ENCODE results near the gene LCLAT1.

LCLAT1 gene

DNA sequence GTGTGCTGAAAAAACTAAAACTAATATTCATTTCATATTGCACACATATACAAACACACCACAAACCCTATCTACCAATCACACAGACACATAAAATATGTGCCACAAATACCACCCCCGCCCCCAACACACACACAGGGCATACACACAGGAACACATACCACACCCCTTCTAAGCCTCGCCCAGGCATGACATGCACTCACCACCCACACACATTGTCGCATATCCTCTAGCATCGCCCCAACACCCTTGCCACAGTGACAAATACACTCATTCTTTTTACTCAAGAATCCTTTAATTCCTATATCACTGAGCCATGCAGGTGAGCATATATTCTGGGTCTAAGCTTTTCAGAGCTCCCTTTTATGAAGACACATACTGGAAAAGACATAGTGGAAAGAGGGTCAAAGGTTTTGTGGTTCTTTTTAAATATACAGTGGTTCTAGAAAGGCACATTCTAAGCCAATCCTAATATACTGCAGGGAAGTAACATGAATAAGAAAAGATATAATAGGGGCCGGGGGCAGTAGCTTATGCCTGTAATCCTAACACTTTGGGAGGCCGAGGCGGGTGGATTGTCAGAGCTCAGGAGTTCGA, 24.5 kb upstream of the LCLAT1 start:
- DNase-seq (ENCODE audit: low read depth), result peak; percentile 75

DNA sequence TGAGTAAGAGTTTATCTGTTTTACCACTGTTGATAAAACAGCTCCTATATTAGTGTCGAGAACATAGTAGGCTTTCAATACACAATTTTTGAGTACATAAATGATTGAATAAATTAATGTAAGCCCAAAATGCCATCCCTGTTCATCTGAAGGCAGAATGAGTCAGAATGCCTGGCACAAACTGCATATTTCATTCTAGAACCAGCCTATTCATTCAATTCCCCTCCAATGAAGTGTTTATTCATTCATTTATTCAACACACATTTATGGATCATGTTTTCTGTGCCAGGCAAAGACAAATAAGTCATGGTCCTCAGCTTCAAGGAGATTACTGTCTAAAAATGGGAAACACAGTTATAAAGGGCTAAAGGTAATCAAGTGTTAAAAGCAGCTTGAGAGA, 22.8 kb upstream of the LCLAT1 start:
- DNase-seq (ENCODE audit: low read depth), result no peak

DNA sequence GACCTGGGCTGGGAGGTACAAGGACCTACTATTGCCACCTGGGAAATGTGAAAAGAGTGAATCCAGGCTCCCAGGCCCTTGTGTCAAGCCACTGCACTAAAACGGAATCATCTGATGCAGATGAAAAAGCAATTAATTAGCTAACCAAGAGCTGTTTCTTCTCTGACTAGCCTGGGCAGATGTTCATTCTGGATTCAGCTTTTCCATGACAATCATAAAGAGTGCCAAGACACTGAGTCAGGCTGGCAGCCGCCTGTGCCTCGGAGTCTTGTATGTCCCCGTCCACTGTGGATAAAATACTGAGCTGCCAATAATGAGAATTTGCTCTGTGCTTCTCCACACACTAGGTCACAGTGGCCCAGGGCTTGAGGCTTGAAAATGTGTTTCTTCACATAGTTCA, 21.7 kb upstream of the LCLAT1 start:
- no peak for DNase-seq (ENCODE audit: low read depth)

DNA sequence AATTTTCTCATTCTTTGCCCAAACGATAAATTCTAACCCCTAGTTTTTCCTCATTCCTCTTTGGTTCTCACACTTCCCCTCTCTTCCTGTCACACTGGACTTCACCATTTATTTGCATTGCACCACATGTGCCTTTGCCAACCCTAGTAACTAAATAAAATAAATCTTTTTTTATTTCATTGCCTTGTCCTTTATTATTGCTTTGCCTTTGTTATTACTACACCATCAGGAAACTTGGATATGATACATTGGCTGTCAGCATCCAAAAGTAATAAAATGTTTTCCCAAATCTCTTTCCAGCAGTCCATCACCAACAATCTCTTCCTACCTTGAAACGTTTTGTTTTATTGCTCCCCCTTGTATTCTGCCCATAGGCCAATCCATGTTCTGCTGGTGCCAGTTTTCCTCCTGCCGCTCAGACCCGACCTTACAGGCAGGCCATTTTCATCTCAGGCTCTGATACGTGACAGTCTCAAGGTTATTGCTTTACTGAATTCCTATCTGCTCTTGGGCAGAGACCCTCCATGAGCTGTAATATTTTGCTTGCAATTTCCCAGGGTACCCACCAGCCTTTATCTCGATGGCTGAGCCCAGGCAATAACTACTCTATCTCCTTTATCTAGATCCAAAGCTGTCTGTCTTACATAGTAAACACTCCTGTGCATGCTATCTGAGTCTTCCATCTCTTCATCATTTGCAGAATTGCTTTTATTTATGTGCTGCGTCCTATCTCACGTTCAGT, 19.3 kb upstream of the LCLAT1 start:
- no peak for DNase-seq (ENCODE audit: low read depth)

DNA sequence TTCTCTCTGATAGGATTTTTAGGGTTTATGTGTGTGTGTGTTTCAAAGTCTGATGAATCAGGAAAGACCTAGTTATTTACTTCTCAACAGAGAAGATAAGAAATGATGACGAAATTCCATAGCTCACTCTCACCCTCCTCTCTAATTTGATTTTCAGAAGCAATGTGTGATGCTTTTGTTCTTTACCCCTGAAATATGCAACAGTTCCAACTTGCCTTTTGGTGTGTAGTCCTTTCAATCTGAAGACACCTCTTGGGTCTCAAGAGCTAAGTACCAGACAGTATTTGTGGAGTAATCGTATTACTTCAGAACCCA, 18.7 kb upstream of the LCLAT1 start:
- DNase-seq (ENCODE audit: low read depth), result no peak

DNA sequence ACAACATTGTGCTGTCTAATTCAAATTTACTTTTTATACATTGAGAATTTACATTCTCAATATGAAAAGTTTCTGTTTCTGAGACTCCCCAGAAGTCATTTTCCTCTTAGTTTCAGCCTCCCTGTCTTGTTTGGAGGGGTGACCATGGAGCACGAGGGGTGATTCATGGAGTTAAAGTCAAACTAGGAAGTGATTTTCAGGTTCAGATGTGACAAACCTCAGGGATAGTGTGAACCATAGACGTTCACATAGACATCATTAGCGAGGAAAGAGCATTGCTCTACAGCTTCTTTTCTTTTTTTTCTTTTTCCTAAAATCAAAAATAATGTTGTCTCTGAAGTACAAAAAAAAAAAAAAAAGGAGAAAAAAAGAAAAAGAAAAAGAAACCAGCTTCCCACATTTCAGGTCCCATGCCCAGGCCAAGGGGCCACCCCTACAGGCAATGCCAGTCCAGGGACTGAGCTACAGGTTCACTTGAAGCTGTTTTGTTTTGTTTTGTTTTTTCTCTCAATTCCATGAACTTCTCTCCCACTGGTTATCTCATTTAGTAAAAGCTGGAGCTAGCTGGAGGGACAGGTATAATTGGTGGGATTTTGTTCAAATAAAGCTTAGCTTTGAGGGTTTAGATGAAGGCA, 18.1 kb upstream of the LCLAT1 start:
- no peak for DNase-seq (ENCODE audit: low read depth)

DNA sequence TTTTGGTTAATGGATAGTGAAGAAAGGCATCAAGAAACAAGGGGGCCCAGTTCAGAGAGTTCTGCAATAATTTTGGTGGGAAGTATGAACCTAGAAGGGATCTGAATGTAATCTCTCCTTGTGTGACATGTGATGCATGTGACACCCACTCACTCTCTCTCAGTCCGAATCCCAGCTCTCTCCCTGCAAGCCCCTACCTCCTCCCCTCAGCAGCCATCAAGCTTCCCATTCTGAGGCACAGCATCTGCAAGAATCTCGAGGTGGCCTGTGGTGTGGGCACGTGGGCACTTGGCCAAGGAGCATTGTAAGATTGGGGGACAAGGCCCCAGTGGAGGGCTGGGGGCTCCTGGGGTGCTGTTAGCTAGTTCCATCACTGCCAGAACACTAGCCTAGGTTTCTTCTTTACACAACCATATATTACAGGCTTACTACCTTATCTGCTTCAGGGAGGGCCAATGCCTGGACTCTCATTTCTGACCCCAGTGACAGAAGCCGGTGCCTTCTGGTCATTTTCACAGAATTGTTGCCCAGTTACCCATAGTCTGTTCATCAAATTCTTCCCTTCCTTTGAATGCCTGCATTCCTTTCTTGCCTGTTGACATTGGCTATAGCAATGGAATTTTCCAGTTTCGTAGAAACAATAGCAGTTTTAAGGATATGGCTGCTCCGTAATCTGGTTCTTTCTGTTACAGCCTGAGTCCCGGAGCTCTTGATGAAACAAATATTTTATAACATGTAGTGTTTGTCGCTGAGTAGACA, 13.3 kb upstream of the LCLAT1 start:
- DNase-seq (ENCODE audit: low read depth), result no peak

DNA sequence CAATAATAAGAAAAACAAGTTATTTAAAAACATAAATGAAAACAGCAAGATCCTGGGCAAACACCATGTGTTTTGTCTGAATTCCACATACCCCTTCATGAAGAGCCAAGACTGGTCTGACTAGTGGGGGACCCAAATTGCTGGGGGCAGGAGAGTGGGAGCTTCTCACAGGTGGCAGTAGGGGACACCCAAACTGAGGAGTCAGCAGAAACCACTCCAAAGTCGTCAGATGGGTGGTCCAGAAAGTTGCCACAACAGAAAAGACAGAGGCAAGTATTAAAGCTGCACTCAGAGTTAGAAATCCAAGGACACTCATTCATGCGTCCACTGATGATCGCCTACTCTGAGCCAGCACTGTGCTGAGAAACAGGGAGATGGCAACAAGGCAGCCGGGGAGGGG, 12.3 kb upstream of the LCLAT1 start:
- no peak for DNase-seq (ENCODE audit: low read depth)

DNA sequence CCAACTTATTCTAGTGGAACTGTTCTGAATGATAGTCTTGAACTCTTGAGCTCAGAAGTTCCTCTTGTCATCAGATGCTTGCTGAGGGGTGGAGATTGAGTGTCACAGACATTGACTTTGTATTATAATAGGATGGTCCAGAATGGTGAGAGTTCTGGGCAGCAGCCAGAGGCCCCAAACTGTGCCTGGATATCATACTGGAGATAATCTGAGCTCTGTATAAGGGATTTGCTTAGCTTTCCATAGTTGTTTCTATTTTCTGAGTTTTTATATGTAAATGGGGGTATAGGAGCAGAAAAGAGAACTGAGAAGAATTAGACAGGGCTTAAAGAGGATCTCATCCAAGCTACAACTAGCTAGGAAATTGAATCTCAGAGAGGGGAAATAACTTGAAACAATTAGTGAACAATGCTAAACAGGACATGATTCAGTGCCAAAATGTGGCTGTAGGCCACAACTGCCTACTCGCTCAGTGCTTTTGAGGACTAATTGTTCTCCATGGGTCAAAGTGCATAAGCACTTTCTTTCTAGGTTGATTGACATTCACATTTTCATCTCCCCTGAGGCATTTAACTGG, 10.1 kb upstream of the LCLAT1 start:
- DNase-seq (ENCODE audit: low read depth), result no peak

DNA sequence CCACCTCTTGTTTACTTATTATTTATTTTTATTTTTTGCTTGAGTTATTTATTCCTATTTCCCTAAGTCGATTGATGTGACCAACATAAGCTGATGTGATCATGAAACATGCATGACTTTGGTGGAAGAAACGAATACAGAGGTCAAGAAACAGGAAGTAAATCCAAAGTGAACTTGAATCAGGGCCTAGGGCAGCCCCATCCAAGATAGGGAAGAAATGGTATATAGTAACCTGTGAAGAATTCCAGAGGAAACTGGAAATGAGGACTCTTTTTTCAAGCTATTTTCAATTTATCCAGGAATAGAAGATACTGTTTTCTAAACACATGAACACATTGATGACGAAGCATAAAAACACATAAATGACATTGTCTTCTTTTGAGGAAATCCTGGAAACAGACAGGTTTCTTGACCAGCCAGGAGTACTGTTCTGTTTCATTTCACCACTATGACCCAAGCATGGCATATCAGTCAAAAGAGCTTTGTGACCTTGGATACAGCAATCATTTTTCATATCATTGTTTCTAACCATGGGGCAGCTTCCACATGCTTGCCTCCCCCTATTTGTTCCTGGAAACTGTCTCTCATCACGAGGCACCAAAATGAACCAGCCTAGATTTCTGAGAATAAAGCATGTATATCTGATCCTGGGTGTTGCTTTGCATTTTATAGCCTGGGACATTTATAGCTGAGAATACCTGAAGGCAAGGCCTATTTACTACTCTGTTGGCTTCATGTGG, 9.1 kb upstream of the LCLAT1 start:
- DNase-seq (ENCODE audit: low read depth), result no peak

DNA sequence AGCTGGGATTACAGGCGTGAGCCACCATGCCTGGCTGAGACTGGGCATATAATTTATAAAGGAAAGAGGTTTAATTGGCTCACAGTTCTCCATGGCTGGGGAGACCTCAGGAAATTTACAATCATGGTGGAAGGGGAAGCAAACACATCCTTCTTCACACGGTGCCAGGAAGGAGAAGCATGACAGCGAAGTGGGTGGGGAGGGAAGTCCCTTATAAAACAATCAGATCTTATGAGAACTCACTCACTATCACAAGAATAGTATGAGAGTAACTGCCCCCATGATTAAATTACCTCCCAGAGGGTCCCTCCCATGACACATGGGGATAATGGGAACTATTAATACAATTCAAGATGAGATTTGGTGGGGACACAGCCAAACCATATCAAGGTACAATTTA, 7.8 kb upstream of the LCLAT1 start:
- DNase-seq (ENCODE audit: low read depth), result no peak

DNA sequence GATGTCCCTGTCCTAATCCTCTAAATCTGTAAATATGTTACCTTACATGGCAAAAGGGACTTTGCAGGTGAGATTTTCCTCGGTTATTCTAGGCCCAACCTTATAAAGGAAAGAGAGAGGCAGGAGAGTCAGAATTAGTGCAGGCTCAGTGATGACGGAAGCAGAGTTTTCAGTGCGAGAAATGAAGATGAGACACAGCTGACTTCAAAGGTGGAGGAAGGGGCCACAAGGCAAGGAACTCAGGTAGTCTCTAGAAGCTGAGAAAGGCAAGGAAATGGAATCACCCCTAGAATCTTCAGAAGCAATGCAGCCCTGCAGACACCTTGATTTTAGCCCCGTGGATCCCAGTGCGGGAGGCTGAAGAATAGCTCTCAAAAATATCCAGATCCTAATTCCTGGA, 7.2 kb upstream of the LCLAT1 start:
- DNase-seq (ENCODE audit: low read depth), result no peak

DNA sequence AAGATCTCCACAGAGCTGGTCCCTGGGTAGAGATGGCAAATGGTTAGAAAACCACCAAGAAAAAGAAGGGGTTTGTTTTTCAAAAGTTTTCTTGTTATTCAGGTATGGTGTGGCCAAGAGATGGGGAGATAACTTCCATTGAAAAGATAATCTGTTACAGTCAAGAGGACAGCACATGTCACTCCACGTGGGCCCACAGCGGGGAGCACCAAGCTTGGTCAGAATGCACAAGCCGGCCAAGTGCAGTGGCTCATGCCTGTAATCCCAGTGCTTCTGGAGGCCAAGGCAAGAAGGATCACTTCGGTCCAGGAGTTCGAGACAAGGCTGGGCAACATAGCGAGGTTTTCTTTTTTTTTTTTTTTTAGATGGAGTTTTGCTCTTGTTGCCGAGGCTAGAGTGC, 6.0 kb upstream of the LCLAT1 start:
- DNase-seq (ENCODE audit: low read depth), result no peak

DNA sequence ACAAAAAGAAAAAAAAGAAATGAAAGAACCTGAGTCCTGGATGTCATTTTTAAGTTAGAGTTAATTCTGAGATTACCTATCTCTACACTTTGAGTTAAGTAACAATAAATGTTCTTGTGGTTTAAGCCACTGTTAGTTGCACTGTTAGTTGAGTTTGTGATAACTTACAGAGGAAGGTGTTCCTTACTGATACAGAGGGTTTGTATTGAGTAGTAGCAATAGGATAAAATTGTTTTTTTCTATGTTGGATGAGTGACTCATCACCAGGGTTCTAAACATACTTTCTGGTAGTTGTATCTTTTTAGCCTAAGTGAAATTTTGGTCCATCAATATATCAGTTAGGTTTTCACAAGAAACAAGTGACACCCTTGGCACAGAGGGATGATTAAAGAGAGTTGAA, 4.0 kb upstream of the LCLAT1 start:
- DNase-seq (ENCODE audit: low read depth), result no peak

DNA sequence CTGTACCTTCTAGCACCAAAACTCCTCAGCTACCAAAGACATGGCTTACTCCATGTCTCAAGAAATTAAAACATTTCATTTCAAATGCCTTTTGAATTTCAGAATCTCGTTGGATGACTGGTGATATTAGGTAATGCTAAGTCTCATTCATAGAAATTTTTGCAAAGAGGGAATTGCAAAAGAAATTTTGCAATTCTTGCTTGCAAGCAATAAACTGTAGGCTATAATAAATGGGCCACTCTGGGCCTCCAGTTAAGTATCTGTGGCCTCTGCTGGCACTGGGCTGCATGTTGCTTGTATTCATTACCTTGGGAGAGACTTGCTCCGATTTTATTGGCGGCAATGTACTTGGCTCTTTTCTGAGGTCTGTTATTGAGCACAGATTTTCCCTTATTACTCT, 2.8 kb upstream of the LCLAT1 start:
- no peak for DNase-seq (ENCODE audit: low read depth)

DNA sequence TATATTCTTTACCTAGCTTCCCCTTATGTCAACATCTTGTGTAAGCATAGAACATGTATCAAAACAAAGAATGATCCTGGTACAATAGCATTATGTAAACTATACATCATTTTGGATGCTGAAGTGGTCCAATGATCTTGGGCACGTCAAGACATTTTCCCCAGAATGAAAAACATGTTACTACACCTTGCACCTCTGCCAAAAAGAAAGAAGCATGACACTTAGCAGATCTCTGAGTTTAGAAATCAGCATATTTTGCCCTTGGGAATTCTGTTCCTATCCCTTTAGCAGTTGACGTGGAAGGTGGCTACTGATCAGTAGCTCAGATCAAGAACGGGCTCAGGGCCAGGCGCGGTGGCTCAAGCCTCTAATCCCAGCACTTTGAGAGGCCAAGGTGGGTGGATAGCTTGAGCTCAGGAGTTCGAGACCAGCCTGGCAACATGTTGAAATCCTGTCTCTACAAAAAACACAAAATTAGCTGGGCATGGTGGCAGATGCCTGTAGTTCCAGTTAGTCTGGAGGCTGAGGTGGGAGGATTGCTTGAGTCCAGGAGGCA, 1.7 kb upstream of the LCLAT1 start:
- no peak for DNase-seq (ENCODE audit: low read depth)

DNA sequence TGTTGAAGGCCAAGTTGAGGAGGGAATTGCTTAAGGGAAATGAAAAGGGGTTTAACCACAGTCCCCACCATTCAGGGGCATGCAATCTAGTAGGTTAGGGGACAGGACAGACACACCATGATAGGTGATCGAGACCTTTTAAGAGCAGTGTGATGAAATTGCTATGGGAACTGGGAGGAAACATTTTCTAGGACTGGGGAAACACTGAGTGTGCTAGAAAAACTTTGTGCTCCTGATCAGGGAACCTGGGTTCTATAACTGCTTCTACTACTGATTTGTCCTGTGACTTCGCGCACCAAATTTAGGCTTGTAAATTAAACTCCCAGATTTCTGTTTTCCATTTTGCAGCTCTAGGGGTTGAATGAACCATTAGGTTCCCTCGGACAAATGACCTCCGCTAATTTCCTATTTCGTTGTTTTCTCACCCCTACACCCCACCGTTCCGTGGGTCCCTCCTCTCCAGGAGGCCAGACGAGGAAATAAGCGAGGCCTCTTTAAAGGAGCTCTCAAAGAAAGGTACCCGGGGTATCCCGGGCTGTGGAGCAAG, 371 bp upstream of the LCLAT1 start:
- DNase-seq (ENCODE audit: low read depth), result no peak

DNA sequence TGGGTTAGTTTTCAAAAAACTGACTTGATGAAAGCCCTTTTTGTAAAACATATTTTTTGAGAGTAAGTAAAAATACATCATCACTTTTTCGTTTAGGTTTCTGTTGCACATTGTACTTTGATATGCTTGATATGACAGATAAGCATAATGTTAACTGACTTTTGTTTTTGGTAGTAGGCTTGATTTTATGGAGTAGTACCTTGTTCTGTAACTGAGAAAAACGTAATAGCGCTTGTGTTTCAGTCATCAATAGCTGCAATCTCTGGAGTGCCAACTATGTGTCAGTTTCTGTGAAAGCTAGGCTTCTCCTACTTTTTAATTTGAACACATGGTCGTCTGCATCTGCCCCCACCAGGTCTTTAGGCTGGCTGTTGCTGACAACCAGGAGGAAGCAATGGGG, 1.3 kb downstream of the LCLAT1 start:
- DNase-seq (ENCODE audit: low read depth), result no peak

DNA sequence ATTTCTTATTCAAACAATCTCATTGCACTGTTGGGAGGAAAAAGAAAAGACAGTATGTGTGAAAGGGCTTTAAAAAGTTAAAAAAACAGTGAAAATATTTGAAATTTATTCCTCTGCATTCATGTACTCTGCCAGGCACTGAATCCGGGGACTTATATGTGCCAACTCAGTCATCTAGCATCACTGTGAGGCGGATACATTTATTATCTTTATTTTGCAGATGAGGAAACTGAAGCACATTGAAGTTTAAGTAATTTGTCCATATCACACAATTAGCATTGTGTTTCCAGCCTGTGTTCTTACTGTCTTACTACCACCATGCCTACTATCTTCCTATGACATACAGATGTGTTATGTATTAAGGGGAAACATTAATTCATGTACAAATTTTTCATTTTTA, 1.8 kb downstream of the LCLAT1 start:
- no peak for DNase-seq (ENCODE audit: low read depth)

DNA sequence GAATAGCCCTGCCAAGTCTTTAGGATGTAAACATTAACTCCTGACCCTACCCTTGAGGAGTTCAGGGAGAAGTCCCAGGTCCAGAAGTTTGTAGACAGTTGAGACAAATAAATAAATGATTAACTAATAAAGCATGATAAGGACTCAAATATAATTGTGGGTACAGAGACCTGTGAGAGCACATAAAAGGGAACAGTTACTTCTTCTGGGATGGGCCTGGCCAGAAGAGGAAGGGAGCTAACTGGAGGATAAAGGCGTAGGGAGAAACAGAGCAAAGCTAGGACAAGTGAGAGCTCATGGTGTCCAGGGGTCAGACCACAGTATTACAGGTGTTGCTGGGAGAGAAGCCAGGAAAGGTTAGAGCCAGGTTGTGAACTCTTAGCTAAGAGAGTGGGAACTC, 3.0 kb downstream of the LCLAT1 start:
- DNase-seq (ENCODE audit: low read depth), result no peak

DNA sequence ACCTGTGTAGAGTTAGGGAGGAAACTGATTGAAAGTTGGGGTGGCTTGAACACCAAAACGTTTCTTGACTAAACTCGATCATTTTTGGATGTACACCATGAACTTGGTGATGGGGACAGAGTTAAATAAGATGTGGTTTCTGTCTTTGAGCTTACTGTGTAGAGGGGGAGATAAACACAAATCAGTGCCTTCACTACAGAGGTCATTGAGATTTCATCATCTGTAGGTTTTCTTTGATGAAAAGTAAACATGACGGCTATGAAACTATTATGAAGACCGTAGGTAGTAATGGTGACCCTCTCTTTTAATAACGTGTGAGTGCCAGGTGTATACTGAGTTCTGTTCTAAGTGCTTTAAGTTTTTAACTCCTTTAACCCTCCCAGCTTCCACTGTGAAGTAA, 6.5 kb downstream of the LCLAT1 start:
- no peak for DNase-seq (ENCODE audit: low read depth)

DNA sequence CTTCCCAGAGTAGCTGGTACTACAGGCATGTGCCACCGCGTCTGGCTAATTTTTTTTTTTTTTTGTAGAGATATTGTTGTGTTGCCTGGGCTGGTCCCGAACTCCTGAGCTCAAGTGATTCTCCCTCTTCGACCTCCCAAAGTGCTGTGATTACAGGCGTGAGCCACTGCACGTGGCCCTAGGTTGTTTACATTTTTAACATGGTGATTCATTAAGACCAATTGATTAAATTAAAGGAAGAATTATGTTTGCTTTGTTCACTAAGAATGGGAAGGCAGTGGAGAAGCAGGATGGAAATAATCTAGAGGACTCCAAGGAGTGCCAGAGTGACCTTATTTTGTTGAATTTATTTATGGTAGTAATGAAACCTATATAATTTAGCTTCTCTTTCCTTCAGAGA, 7.5 kb downstream of the LCLAT1 start:
- no peak for DNase-seq (ENCODE audit: low read depth)

Measured in activated T-helper 9 cell treated with anti-CD3 and anti-CD28 coated beads, Interleukin-2, amount 50 U/mL, for 16 hours (primary cell).